Activated CD4-positive, alpha-beta memory T cell treated with anti-CD3 and anti-CD28 coated beads for 36 hours (primary cell): ENCODE measurements around the gene TM4SF5. TPM values are rescaled to one million over a fixed set of nuclear protein-coding genes. Genes with fewer than 3 reads are reported as not detected.

ENCODE experiments used
- CTCF ChIA-PET: fragments of 350-600 bp; sonication (Branson Sonifier 250); formaldehyde crosslinking; loops from one replicate; lab custom pipeline; 2021; ENCODE audit warnings: antibody characterized with exemption, inconsistent platforms; lab: Charles Lee
- POLR2A ChIA-PET: fragments of 350-600 bp; sonication (Branson Sonifier 250); formaldehyde crosslinking; loops from one replicate; lab custom pipeline; 2021; ENCODE audit warnings: antibody characterized with exemption; lab: Charles Lee
- DNase-seq: peaks from one replicate; pipeline ENCODE4 v3.0.0-alpha.2; 2020
- H3K27ac Mint-ChIP-seq: one replicate; pipeline ENCODE4 v1.8.0; 2021; ENCODE audit warnings: mixed read lengths
- H3K27me3 Mint-ChIP-seq: one replicate; pipeline ENCODE4 v1.8.0; 2021; ENCODE audit warnings: mixed read lengths
- H3K36me3 Mint-ChIP-seq: one replicate; pipeline ENCODE4 v1.8.0; 2021; ENCODE audit warnings: mixed read lengths
- H3K4me1 Mint-ChIP-seq: one replicate; pipeline ENCODE4 v1.8.0; 2021; ENCODE audit warnings: low read depth, mixed read lengths
- H3K4me3 Mint-ChIP-seq: one replicate; pipeline ENCODE4 v1.8.0; 2021; ENCODE audit warnings: mild to moderate bottlenecking, mixed read lengths
- H3K9me3 Mint-ChIP-seq: one replicate; pipeline ENCODE4 v1.8.0; 2021; ENCODE audit warnings: mixed read lengths
- intact Hi-C: fragments of 100-400 bp; cut with micrococcal nuclease; formaldehyde crosslinking; loops from one replicate; pipeline ENCODE4 v1.15.1; 2023
- total RNA-seq, 2 experiments: library from RNA; stranded (reverse); gene quantifications; one replicate each; pipeline ENCODE4 v1.2.3, GENCODE V29; 2021

Gene TM4SF5
- total RNA-seq, 2 experiments from 2014 or later, result not detected

- POLR2A ChIA-PET, result no interaction called here
- intact Hi-C loops, result no loop called here
- no peak for DNase-seq
These were observed 21.1 kb upstream of the TM4SF5 start for GRCh38 chr17:4750606-4751005.

GRCh38 chr17:4751932-4752331 is 19.8 kb upstream of the TM4SF5 start:
- CTCF ChIA-PET, result no interaction called here
- Mint-ChIP-seq H3K36me3 (no peaks in the 10 kb centered on the region), H3K4me1 (peaks cover 11% of the 10 kb centered on the region), H3K27me3 (peaks cover 16% of the 10 kb centered on the region), H3K27ac (no peak overlapping the region), H3K9me3 (no peaks in the 10 kb centered on the region), H3K4me3 (no peak overlapping the region)
- no peak for DNase-seq
- intact Hi-C loops, result no loop called here
- POLR2A ChIA-PET, result no interaction called here

More at GRCh38 chr17:4750606-4751005, 21.1 kb upstream of the TM4SF5 start:
- Mint-ChIP-seq H3K36me3 (no peaks in the 10 kb centered on the region), H3K27me3 (peaks cover 16% of the 10 kb centered on the region), H3K27ac (no peak overlapping the region), H3K4me3 (no peak overlapping the region), H3K9me3 (no peaks in the 10 kb centered on the region), H3K4me1 (peaks cover 11% of the 10 kb centered on the region)
- CTCF ChIA-PET, result no interaction called here

GRCh38 chr17:4753392-4753791 is 18.3 kb upstream of the TM4SF5 start:
- Mint-ChIP-seq H3K27ac (no peak overlapping the region), H3K4me1 (peaks cover 2% of the 10 kb centered on the region), H3K36me3 (no peaks in the 10 kb centered on the region), H3K4me3 (no peak overlapping the region), H3K27me3 (peaks cover 16% of the 10 kb centered on the region), H3K9me3 (no peaks in the 10 kb centered on the region)
- intact Hi-C loops, result no loop called here
- ChIA-PET POLR2A (no interaction called here), CTCF (no interaction called here)
- DNase-seq, result no peak

GRCh38 chr17:4759776-4760236 is 11.9 kb upstream of the TM4SF5 start:
- intact Hi-C loops, result no loop called here
- H3K36me3 Mint-ChIP-seq, result no peaks in the 10 kb centered on the region
- DNase-seq, result no peak
- peaks cover 10% of the 10 kb centered on the region for H3K27me3 Mint-ChIP-seq
- CTCF ChIA-PET, result no interaction called here
- no peak overlapping the region for H3K4me3 Mint-ChIP-seq
- H3K4me1 Mint-ChIP-seq, result no peaks in the 10 kb centered on the region
- POLR2A ChIA-PET, result no interaction called here
- no peaks in the 10 kb centered on the region for H3K9me3 Mint-ChIP-seq
- no peak overlapping the region for H3K27ac Mint-ChIP-seq

- H3K36me3 Mint-ChIP-seq, result no peaks in the 10 kb centered on the region
- CTCF ChIA-PET, result interaction anchor here (1.7 kb wide), 1 partner anchor 25 kb away, joined by 6 read pairs; no protein-coding TSS in a partner anchor
- POLR2A ChIA-PET, result no interaction called here
- no peak overlapping the region for H3K4me3 Mint-ChIP-seq
- DNase-seq, result no peak
- H3K27me3 Mint-ChIP-seq, result peaks cover 8% of the 10 kb centered on the region
- no peak overlapping the region for H3K27ac Mint-ChIP-seq
- no peaks in the 10 kb centered on the region for H3K9me3 Mint-ChIP-seq
- intact Hi-C loops, result no loop called here
- no peaks in the 10 kb centered on the region for H3K4me1 Mint-ChIP-seq
These were observed 7.1 kb upstream of the TM4SF5 start for GRCh38 chr17:4764595-4764994.

DNA sequence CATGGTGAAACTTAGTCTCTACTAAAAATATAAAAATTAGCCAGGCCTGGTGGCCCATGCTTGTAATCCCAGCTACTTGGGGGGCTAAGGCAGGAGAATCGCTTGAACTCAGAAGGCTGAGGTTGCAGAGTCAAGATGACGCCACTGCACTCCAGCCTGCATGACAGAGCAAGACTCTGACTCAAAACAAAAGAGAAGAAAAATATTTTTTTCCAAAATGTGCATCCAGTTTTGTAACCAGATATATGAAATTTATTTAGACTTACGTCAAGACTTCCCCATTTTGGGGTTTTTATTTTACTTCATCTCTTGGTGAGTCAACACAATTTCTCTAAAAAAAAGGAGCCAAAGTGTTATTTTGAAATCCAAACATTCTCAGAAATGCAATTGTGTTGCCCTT is 5.5 kb upstream of the TM4SF5 start:
- CTCF ChIA-PET, result no interaction called here
- POLR2A ChIA-PET, result no interaction called here

GRCh38 chr17:4766723-4767122 is 5.0 kb upstream of the TM4SF5 start:
- intact Hi-C loops, result no loop called here
- H3K27ac Mint-ChIP-seq, result no peak overlapping the region

More for the DNA sequence above, 5.5 kb upstream of the TM4SF5 start:
- intact Hi-C loops, result no loop called here
- H3K27ac Mint-ChIP-seq, result no peak overlapping the region
- peaks cover 3% of the 10 kb centered on the region for H3K27me3 Mint-ChIP-seq
- no peak overlapping the region for H3K4me3 Mint-ChIP-seq
- H3K4me1 Mint-ChIP-seq, result peaks cover 3% of the 10 kb centered on the region
- H3K9me3 Mint-ChIP-seq, result no peaks in the 10 kb centered on the region
- no peaks in the 10 kb centered on the region for H3K36me3 Mint-ChIP-seq
- no peak for DNase-seq

GRCh38 chr17:4768298-4768697 is 3.4 kb upstream of the TM4SF5 start:
- Mint-ChIP-seq H3K27ac (no peak overlapping the region), H3K27me3 (peaks cover 6% of the 10 kb centered on the region)
- CTCF ChIA-PET, result no interaction called here

More at GRCh38 chr17:4766723-4767122, 5.0 kb upstream of the TM4SF5 start:
- Mint-ChIP-seq H3K4me1 (peaks cover 7% of the 10 kb centered on the region), H3K4me3 (no peak overlapping the region), H3K9me3 (no peaks in the 10 kb centered on the region), H3K36me3 (no peaks in the 10 kb centered on the region), H3K27me3 (peaks cover 4% of the 10 kb centered on the region)
- ChIA-PET CTCF (interaction anchor here (0.7 kb wide), 1 partner anchor 307 kb away, joined by 3 read pairs; no protein-coding TSS in a partner anchor), POLR2A (no interaction called here)
- no peak for DNase-seq

GRCh38 chr17:4769628-4770027 is 2.1 kb upstream of the TM4SF5 start:
- H3K9me3 Mint-ChIP-seq, result no peaks in the 10 kb centered on the region

More at GRCh38 chr17:4768298-4768697, 3.4 kb upstream of the TM4SF5 start:
- Mint-ChIP-seq H3K9me3 (no peaks in the 10 kb centered on the region), H3K36me3 (no peaks in the 10 kb centered on the region), H3K4me1 (peaks cover 11% of the 10 kb centered on the region), H3K4me3 (no peak overlapping the region)
- intact Hi-C loops, result no loop called here
- DNase-seq, result no peak
- POLR2A ChIA-PET, result no interaction called here

GRCh38 chr17:4772235-4772613 is 538 bp downstream of the TM4SF5 start:
- Mint-ChIP-seq H3K4me1 (peaks cover 11% of the 10 kb centered on the region), H3K27me3 (peaks cover 8% of the 10 kb centered on the region), H3K9me3 (no peaks in the 10 kb centered on the region), H3K36me3 (no peaks in the 10 kb centered on the region), H3K4me3 (no peak overlapping the region), H3K27ac (no peak overlapping the region)
- ChIA-PET CTCF (interaction anchor here (2.0 kb wide), 1 partner anchor 18 kb away, joined by 5 read pairs; no protein-coding TSS in a partner anchor), POLR2A (no interaction called here)
- no peak for DNase-seq
- intact Hi-C loops, result no loop called here

More at GRCh38 chr17:4769628-4770027, 2.1 kb upstream of the TM4SF5 start:
- peaks cover 11% of the 10 kb centered on the region for H3K4me1 Mint-ChIP-seq
- H3K27ac Mint-ChIP-seq, result no peak overlapping the region
- no peak overlapping the region for H3K4me3 Mint-ChIP-seq
- ChIA-PET CTCF (no interaction called here), POLR2A (no interaction called here)
- H3K36me3 Mint-ChIP-seq, result no peaks in the 10 kb centered on the region
- peaks cover 6% of the 10 kb centered on the region for H3K27me3 Mint-ChIP-seq
- intact Hi-C loops, result no loop called here
- DNase-seq, result no peak

- intact Hi-C loops, result no loop called here
- no peak for DNase-seq
- Mint-ChIP-seq H3K9me3 (no peaks in the 10 kb centered on the region), H3K36me3 (no peaks in the 10 kb centered on the region), H3K4me1 (no peaks in the 10 kb centered on the region), H3K4me3 (no peak overlapping the region), H3K27ac (no peak overlapping the region), H3K27me3 (peaks cover 20% of the 10 kb centered on the region)
- ChIA-PET POLR2A (interaction anchor here (0.8 kb wide), 1 partner anchor 12 kb away, joined by 3 read pairs; no protein-coding TSS in a partner anchor), CTCF (interaction anchor here (2.1 kb wide), 1 partner anchor 12 kb away, joined by 9 read pairs; no protein-coding TSS in a partner anchor)
These were observed 6.5 kb downstream of the TM4SF5 start for GRCh38 chr17:4777969-4778760.

GRCh38 chr17:4780325-4780955 is 8.8 kb downstream of the TM4SF5 start:
- H3K4me1 Mint-ChIP-seq, result no peaks in the 10 kb centered on the region
- ChIA-PET CTCF (interaction anchor here (1.1 to 2.1 kb wide), 2 partner anchors 9 to 123 kb away, joined by 3 to 9 read pairs; partner anchors contain the start of gene CHRNE), POLR2A (no interaction called here)
- no peak overlapping the region for H3K27ac Mint-ChIP-seq
- no peak for DNase-seq
- H3K4me3 Mint-ChIP-seq, result no peak overlapping the region
- H3K9me3 Mint-ChIP-seq, result no peaks in the 10 kb centered on the region
- intact Hi-C loops, result no loop called here
- H3K27me3 Mint-ChIP-seq, result peaks cover 35% of the 10 kb centered on the region
- H3K36me3 Mint-ChIP-seq, result no peaks in the 10 kb centered on the region
